ENCODE measurements around the gene PYGO1.
"Not testable (repeated sequence)": the region's sequence is repeated elsewhere in the genome, so short reads cannot be mapped to it uniquely, and the experiment has no call there.

PYGO1 gene

GRCh38 chr15:55499151-55499550 is 89.0 kb downstream of the PYGO1 start:
- DNase-seq = no peak

- DNase-seq = peak; percentile 75 to 91
These were observed 89.8 kb downstream of the PYGO1 start for GRCh38 chr15:55498109-55498938.

- no peak for DNase-seq
These were observed 91.4 kb downstream of the PYGO1 start for GRCh38 chr15:55496716-55497115.

- no peak for DNase-seq
These were observed 93.2 kb downstream of the PYGO1 start for GRCh38 chr15:55494931-55495330.

GRCh38 chr15:55488952-55489600 is 99.1 kb downstream of the PYGO1 start:
- DNase-seq = not testable (repeated sequence)

All from SW 1271 (cell line).